CMK (cell line): ENCODE measurements around the gene CLEC11A.
"Not testable (repeated sequence)": the region's sequence is repeated elsewhere in the genome, so short reads cannot be mapped to it uniquely, and the experiment has no call there.

Experiments
- DNase-seq: peaks from one replicate; pipeline ENCODE4 v3.0.0-alpha.2; 2010; ENCODE audit warnings: low read depth

CLEC11A gene

GRCh38 chr19:50723735-50724521 lies 764 bp downstream of the CLEC11A start:
- DNase-seq = no peak

GRCh38 chr19:50724522-50725217 lies 1.5 kb downstream of the CLEC11A start:
- DNase-seq = peak; percentile 99

GRCh38 chr19:50725218-50725910 lies 2.2 kb downstream of the CLEC11A start:
- DNase-seq = no peak

- no peak for DNase-seq
Observed at GRCh38 chr19:50725911-50726230, 2.7 kb downstream of the CLEC11A start.

- peak; percentile 82 for DNase-seq
Observed at GRCh38 chr19:50728084-50728737, 5.0 kb downstream of the CLEC11A start.

- DNase-seq = no peak
Observed at GRCh38 chr19:50729894-50730293, 6.7 kb downstream of the CLEC11A start.

- DNase-seq = no peak
Observed at GRCh38 chr19:50735869-50736268, 12.7 kb downstream of the CLEC11A start.

GRCh38 chr19:50736338-50736737 lies 13.2 kb downstream of the CLEC11A start:
- DNase-seq = no peak

- DNase-seq = no peak
Observed at GRCh38 chr19:50739132-50739913, 16.2 kb downstream of the CLEC11A start.

- DNase-seq = no peak
Observed at GRCh38 chr19:50739914-50740426, 16.8 kb downstream of the CLEC11A start.

GRCh38 chr19:50741179-50741933 lies 18.2 kb downstream of the CLEC11A start:
- no peak for DNase-seq

- no peak for DNase-seq
Observed at GRCh38 chr19:50743537-50743936, 20.4 kb downstream of the CLEC11A start.

- DNase-seq = no peak
Observed at GRCh38 chr19:50745221-50745620, 22.1 kb downstream of the CLEC11A start.

- DNase-seq = not testable (repeated sequence)
Observed at GRCh38 chr19:50747141-50747540, 24.0 kb downstream of the CLEC11A start.

GRCh38 chr19:50749490-50749889 lies 26.3 kb downstream of the CLEC11A start:
- DNase-seq = no peak

- no peak for DNase-seq
Observed at GRCh38 chr19:50750010-50750409, 26.8 kb downstream of the CLEC11A start.

GRCh38 chr19:50753879-50754278 lies 30.7 kb downstream of the CLEC11A start:
- no peak for DNase-seq

GRCh38 chr19:50756244-50756643 lies 33.1 kb downstream of the CLEC11A start:
- not testable (repeated sequence) for DNase-seq

- not testable (repeated sequence) for DNase-seq
Observed at GRCh38 chr19:50757624-50758023, 34.5 kb downstream of the CLEC11A start.

- DNase-seq = not testable (repeated sequence)
Observed at GRCh38 chr19:50759076-50759475, 35.9 kb downstream of the CLEC11A start.

GRCh38 chr19:50759886-50760285 lies 36.7 kb downstream of the CLEC11A start:
- peak; percentile 24 for DNase-seq
